Activated CD4-positive, alpha-beta T cell treated with anti-CD3 and anti-CD28 coated beads, Interleukin-2, amount 10 ng/mL, durations not matched to agents 7 days and 5 days (primary cell): ENCODE data around the gene FGD6. TPM values are rescaled to one million over a fixed set of nuclear protein-coding genes. Genes with fewer than 3 reads are reported as not detected.
A peak's percentile ranks its signal among the peaks of the same experiment; 100 is the strongest.

ENCODE experiments used
- CTCF ChIA-PET: fragments of 350-600 bp; sonication (Branson Sonifier 250); formaldehyde crosslinking; loops from one replicate; lab custom pipeline; 2021; ENCODE audit warnings: antibody characterized with exemption; lab: Charles Lee
- POLR2A ChIA-PET: fragments of 350-600 bp; sonication (Branson Sonifier 250); formaldehyde crosslinking; loops from one replicate; lab custom pipeline; 2021; ENCODE audit warnings: antibody characterized with exemption; lab: Charles Lee
- DNase-seq: peaks from one replicate; pipeline ENCODE4 v3.0.0-alpha.2; 2020
- H3K27ac Mint-ChIP-seq: one replicate; pipeline ENCODE4 v1.8.0; 2021; ENCODE audit warnings: mild to moderate bottlenecking, moderate library complexity, mixed read lengths
- H3K27me3 Mint-ChIP-seq: one replicate; pipeline ENCODE4 v1.8.0; 2021; ENCODE audit warnings: mixed read lengths
- H3K36me3 Mint-ChIP-seq: one replicate; pipeline ENCODE4 v1.8.0; 2021; ENCODE audit warnings: low read depth, mixed read lengths
- H3K4me1 Mint-ChIP-seq: one replicate; pipeline ENCODE4 v1.8.0; 2021; ENCODE audit warnings: mixed read lengths
- H3K4me3 Mint-ChIP-seq: one replicate; pipeline ENCODE4 v1.8.0; 2021; ENCODE audit warnings: mild to moderate bottlenecking, moderate library complexity, mixed read lengths
- H3K9me3 Mint-ChIP-seq: one replicate; pipeline ENCODE4 v1.8.0; 2021; ENCODE audit warnings: mixed read lengths
- total RNA-seq, 2 experiments: library from RNA; stranded (reverse); gene quantifications; one replicate each; pipeline ENCODE4 v1.2.3, GENCODE V29; 2021

The FGD6 gene
- total RNA-seq, 2 experiments from 2014 or later = 0.56 to 0.69 TPM

- Mint-ChIP-seq H3K4me3 (no peak overlapping the region), H3K27me3 (no peaks in the 10 kb centered on the region), H3K27ac (no peak overlapping the region), H3K4me1 (peaks cover 3% of the 10 kb centered on the region), H3K36me3 (peaks cover 7% of the 10 kb centered on the region), H3K9me3 (no peaks in the 10 kb centered on the region)
- ChIA-PET CTCF (interaction anchor here (0.6 to 1.0 kb wide), 2 partner anchors 15 to 20 kb away, joined by 3 read pairs; no protein-coding TSS in a partner anchor), POLR2A (no interaction called here)
- no peak for DNase-seq
These were observed 12.4 kb upstream of the FGD6 start for GRCh38 chr12:95229636-95230035.

GRCh38 chr12:95228617-95229016 lies 11.3 kb upstream of the FGD6 start:
- H3K36me3 Mint-ChIP-seq = peaks cover 9% of the 10 kb centered on the region
- DNase-seq = no peak
- no peak overlapping the region for H3K27ac Mint-ChIP-seq
- no peaks in the 10 kb centered on the region for H3K27me3 Mint-ChIP-seq
- ChIA-PET CTCF (no interaction called here), POLR2A (no interaction called here)
- H3K4me3 Mint-ChIP-seq = no peak overlapping the region
- peaks cover 2% of the 10 kb centered on the region for H3K9me3 Mint-ChIP-seq
- H3K4me1 Mint-ChIP-seq = peaks cover 3% of the 10 kb centered on the region

- peaks cover 3% of the 10 kb centered on the region for H3K4me1 Mint-ChIP-seq
- H3K27me3 Mint-ChIP-seq = no peaks in the 10 kb centered on the region
- ChIA-PET POLR2A (no interaction called here), CTCF (no interaction called here)
- H3K9me3 Mint-ChIP-seq = peaks cover 2% of the 10 kb centered on the region
- peaks cover 9% of the 10 kb centered on the region for H3K36me3 Mint-ChIP-seq
- H3K27ac Mint-ChIP-seq = no peak overlapping the region
- no peak for DNase-seq
- no peak overlapping the region for H3K4me3 Mint-ChIP-seq
These were observed 10.6 kb upstream of the FGD6 start for GRCh38 chr12:95227818-95228356.

- CTCF ChIA-PET = interaction anchor here (0.8 to 1.3 kb wide), 3 partner anchors 8 to 345 kb away, joined by 4 to 6 read pairs (median 5); partner anchors contain the start of genes FGD6 and VEZT
- Mint-ChIP-seq H3K36me3 (peaks cover 9% of the 10 kb centered on the region), H3K4me1 (peaks cover 3% of the 10 kb centered on the region), H3K4me3 (no peak overlapping the region), H3K9me3 (peaks cover 2% of the 10 kb centered on the region), H3K27ac (peak overlapping the region; percentile 13), H3K27me3 (no peaks in the 10 kb centered on the region)
- DNase-seq = no peak
- POLR2A ChIA-PET = interaction anchor here (0.6 kb wide), 1 partner anchor 113 kb away, joined by 4 read pairs; no protein-coding TSS in a partner anchor
These were observed 8.5 kb upstream of the FGD6 start for GRCh38 chr12:95225645-95226212.

GRCh38 chr12:95224202-95225170 lies 7.2 kb upstream of the FGD6 start:
- no peak for DNase-seq
- POLR2A ChIA-PET = no interaction called here
- Mint-ChIP-seq H3K36me3 (peaks cover 13% of the 10 kb centered on the region), H3K27me3 (no peaks in the 10 kb centered on the region), H3K4me1 (peaks cover 12% of the 10 kb centered on the region), H3K4me3 (no peak overlapping the region), H3K9me3 (peaks cover 2% of the 10 kb centered on the region), H3K27ac (no peak overlapping the region)
- CTCF ChIA-PET = no interaction called here

- ChIA-PET CTCF (interaction anchor here (0.6 kb wide), 1 partner anchor 46 kb away, joined by 3 read pairs; no protein-coding TSS in a partner anchor), POLR2A (no interaction called here)
- DNase-seq = no peak
- Mint-ChIP-seq H3K9me3 (peaks cover 2% of the 10 kb centered on the region), H3K27me3 (peaks cover 4% of the 10 kb centered on the region), H3K36me3 (peaks cover 14% of the 10 kb centered on the region), H3K27ac (no peak overlapping the region), H3K4me3 (no peak overlapping the region), H3K4me1 (peaks cover 28% of the 10 kb centered on the region)
These were observed 3.5 kb upstream of the FGD6 start for GRCh38 chr12:95220726-95221125.

GRCh38 chr12:95220190-95220589 lies 2.9 kb upstream of the FGD6 start:
- POLR2A ChIA-PET = no interaction called here

GRCh38 chr12:95218150-95219133 lies 1.2 kb upstream of the FGD6 start:
- ChIA-PET POLR2A (interaction anchor here (1.5 kb wide), 1 partner anchor 255 kb away, joined by 7 read pairs; no protein-coding TSS in a partner anchor), CTCF (interaction anchor here (0.8 to 1.6 kb wide), 5 partner anchors 8 to 320 kb away, joined by 3 to 6 read pairs (median 5); no protein-coding TSS in a partner anchor)
- Mint-ChIP-seq H3K4me1 (peaks cover 32% of the 10 kb centered on the region), H3K4me3 (peak overlapping the region; percentile 93), H3K27ac (peak overlapping the region; percentile 97), H3K36me3 (peaks cover 5% of the 10 kb centered on the region), H3K27me3 (peaks cover 11% of the 10 kb centered on the region), H3K9me3 (no peaks in the 10 kb centered on the region)
- peak; percentile 57 for DNase-seq

More at GRCh38 chr12:95220190-95220589, 2.9 kb upstream of the FGD6 start:
- H3K9me3 Mint-ChIP-seq = peaks cover 2% of the 10 kb centered on the region
- no peak overlapping the region for H3K27ac Mint-ChIP-seq
- peaks cover 8% of the 10 kb centered on the region for H3K27me3 Mint-ChIP-seq
- H3K4me3 Mint-ChIP-seq = no peak overlapping the region
- no peak for DNase-seq
- CTCF ChIA-PET = interaction anchor here (0.6 kb wide), 1 partner anchor 46 kb away, joined by 3 read pairs; no protein-coding TSS in a partner anchor
- peaks cover 32% of the 10 kb centered on the region for H3K4me1 Mint-ChIP-seq
- H3K36me3 Mint-ChIP-seq = peaks cover 14% of the 10 kb centered on the region

GRCh38 chr12:95216711-95217376 lies 423 bp downstream of the FGD6 start:
- Mint-ChIP-seq H3K4me1 (peaks cover 32% of the 10 kb centered on the region), H3K27ac (peak overlapping the region; percentile 86), H3K36me3 (peaks cover 5% of the 10 kb centered on the region), H3K9me3 (no peaks in the 10 kb centered on the region), H3K27me3 (peaks cover 11% of the 10 kb centered on the region), H3K4me3 (peak overlapping the region; percentile 93)
- no peak for DNase-seq
- ChIA-PET POLR2A (interaction anchor here (1.2 to 1.5 kb wide), 2 partner anchors 144 to 257 kb away, joined by 6 to 7 read pairs; partner anchors contain the start of gene NR2C1), CTCF (interaction anchor here (0.5 to 1.9 kb wide), 11 partner anchors 9 to 1573 kb away, joined by 3 to 11 read pairs (median 4); no protein-coding TSS in a partner anchor)

- CTCF ChIA-PET = interaction anchor here (1.9 kb wide), 1 partner anchor 11 kb away, joined by 11 read pairs; no protein-coding TSS in a partner anchor
- H3K4me3 Mint-ChIP-seq = peak overlapping the region; percentile 93
- POLR2A ChIA-PET = no interaction called here
These were observed 1.3 kb downstream of the FGD6 start for GRCh38 chr12:95215949-95216348.

GRCh38 chr12:95214466-95214865 lies 2.8 kb downstream of the FGD6 start:
- no peak for DNase-seq
- peaks cover 1% of the 10 kb centered on the region for H3K36me3 Mint-ChIP-seq
- CTCF ChIA-PET = interaction anchor here (0.6 to 1.6 kb wide), 2 partner anchors 12 to 16 kb away, joined by 3 read pairs; no protein-coding TSS in a partner anchor
- H3K9me3 Mint-ChIP-seq = no peaks in the 10 kb centered on the region
- H3K27ac Mint-ChIP-seq = no peak overlapping the region
- H3K4me3 Mint-ChIP-seq = no peak overlapping the region
- H3K4me1 Mint-ChIP-seq = peaks cover 23% of the 10 kb centered on the region
- H3K27me3 Mint-ChIP-seq = peaks cover 14% of the 10 kb centered on the region
- POLR2A ChIA-PET = no interaction called here

More at GRCh38 chr12:95215949-95216348, 1.3 kb downstream of the FGD6 start:
- Mint-ChIP-seq H3K27ac (no peak overlapping the region), H3K36me3 (peaks cover 5% of the 10 kb centered on the region), H3K4me1 (peaks cover 32% of the 10 kb centered on the region), H3K9me3 (no peaks in the 10 kb centered on the region), H3K27me3 (peaks cover 11% of the 10 kb centered on the region)
- DNase-seq = no peak
